Neural cell (in vitro differentiated cells): ENCODE data around the gene FBN1. TPM values are rescaled to one million over a fixed set of nuclear protein-coding genes. Genes with fewer than 3 reads are reported as not detected.

ENCODE experiments used
- H2AFZ ChIP-seq: fragments of 200-600, 300-800 bp; sonication (generic), shearing (Covaris generic); 2 replicates; pipeline ENCODE4 v1.6.0; 2014; ENCODE audit warnings: low read depth, mild to moderate bottlenecking, antibody characterized with exemption, low read length, moderate library complexity
- H3F3A ChIP-seq: fragments of 200-600 bp; shearing (Covaris generic); 2 replicates; pipeline ENCODE4 v1.6.1; 2016; ENCODE audit warnings: mild to moderate bottlenecking, moderate library complexity, mixed read lengths, antibody characterized with exemption, low read length; ENCODE audit not compliant: insufficient read depth, poor library complexity, severe bottlenecking
- H3K27ac ChIP-seq: fragments of 200-600, 300-800 bp; sonication (generic), shearing (Covaris generic); 2 replicates; pipeline ENCODE4 v1.5.1; 2014; ENCODE audit warnings: mild to moderate bottlenecking, low read length, moderate library complexity
- H3K27me3 ChIP-seq: fragments of 300-800, 200-600 bp; sonication (generic), shearing (Covaris generic); 2 replicates; pipeline ENCODE4 v1.6.0; 2014; ENCODE audit warnings: mild to moderate bottlenecking, low read depth, low read length, moderate library complexity; ENCODE audit not compliant: insufficient read depth
- H3K36me3 ChIP-seq: fragments of 300-800, 200-600 bp; sonication (generic), shearing (Covaris generic); 2 replicates; pipeline ENCODE4 v1.5.1; 2014; ENCODE audit warnings: mild to moderate bottlenecking, antibody characterized with exemption, low read length, moderate library complexity; ENCODE audit not compliant: insufficient read depth
- H3K4me2 ChIP-seq: fragments of 300-800, 200-600 bp; sonication (generic), shearing (Covaris generic); 2 replicates; pipeline ENCODE4 v1.6.0; 2014; ENCODE audit warnings: mild to moderate bottlenecking, low read length
- H3K4me3 ChIP-seq: fragments of 300-800, 200-600 bp; sonication (generic), shearing (Covaris generic); 2 replicates; pipeline ENCODE4 v1.5.1; 2014; ENCODE audit warnings: mild to moderate bottlenecking, low read length, moderate library complexity
- H3K79me2 ChIP-seq: fragments of 200-600 bp; shearing (Covaris generic); replicated peaks from 2 replicates; pipeline ENCODE4 v1.6.0; 2014; ENCODE audit warnings: mild to moderate bottlenecking, low read length, moderate library complexity; ENCODE audit not compliant: insufficient read depth
- H3K9ac ChIP-seq: fragments of 300-800, 200-600 bp; sonication (generic), shearing (Covaris generic); 2 replicates; pipeline ENCODE4 v1.6.1; 2016; ENCODE audit warnings: mild to moderate bottlenecking, low read length, mixed read lengths
- H3K9me2 ChIP-seq: fragments of 200-600 bp; shearing (Covaris generic); 2 replicates; pipeline ENCODE4 v1.6.1; 2016; ENCODE audit warnings: mild to moderate bottlenecking, low read length, mixed read lengths; ENCODE audit not compliant: insufficient read depth
- H3K9me3 ChIP-seq: fragments of 200-600, 300-800 bp; sonication (generic), shearing (Covaris generic); 2 replicates; pipeline ENCODE4 v1.6.1; 2016; ENCODE audit warnings: mild to moderate bottlenecking, mixed run types, low read length, moderate library complexity, mixed read lengths
- H4K20me1 ChIP-seq: fragments of 200-600 bp; shearing (Covaris generic); 2 replicates; pipeline ENCODE4 v1.6.1; 2016; ENCODE audit warnings: mild to moderate bottlenecking, mixed run types; ENCODE audit not compliant: insufficient read depth
- CTCF ChIP-seq: fragments of 450-650 bp; IDR thresholded peaks from 2 replicates; pipeline ENCODE4 v1.5.1; 2014; ENCODE audit warnings: antibody characterized with exemption, mild to moderate bottlenecking, moderate library complexity; ENCODE audit not compliant: poor library complexity, severe bottlenecking
- EP300 ChIP-seq: fragments of 450-650 bp; conservative IDR thresholded peaks from 2 replicates; pipeline ENCODE4 v1.6.1; 2014; ENCODE audit warnings: antibody characterized with exemption, mild to moderate bottlenecking, moderate library complexity; ENCODE audit not compliant: poor library complexity, severe bottlenecking
- EZH2 ChIP-seq: fragments of 200-600, 300-800 bp; shearing (Covaris generic), sonication (generic); IDR thresholded peaks from 2 replicates; pipeline ENCODE4 v1.6.1; 2014; ENCODE audit warnings: antibody characterized with exemption, low read length, borderline replicate concordance, mild to moderate bottlenecking; ENCODE audit not compliant: insufficient read depth, poor library complexity, severe bottlenecking
- MXI1 ChIP-seq: fragments of 450-650 bp; conservative IDR thresholded peaks from 2 replicates; pipeline ENCODE4 v1.6.1; 2014; ENCODE audit warnings: antibody characterized with exemption, mild to moderate bottlenecking; ENCODE audit not compliant: poor library complexity, severe bottlenecking
- POLR2AphosphoS5 ChIP-seq: IDR thresholded peaks from 2 replicates; pipeline ENCODE4 v1.6.1; 2012
- RAD21 ChIP-seq: fragments of 450-650 bp; conservative IDR thresholded peaks from 2 replicates; pipeline ENCODE4 v1.6.1; 2014; ENCODE audit warnings: antibody characterized with exemption, mild to moderate bottlenecking, moderate library complexity
- REST ChIP-seq: IDR thresholded peaks from 2 replicates; pipeline ENCODE4 v1.6.1; 2012; ENCODE audit warnings: borderline replicate concordance
- SMC3 ChIP-seq: fragments of 450-650 bp; conservative IDR thresholded peaks from 2 replicates; pipeline ENCODE4 v1.6.1; 2014; ENCODE audit warnings: antibody characterized with exemption, mild to moderate bottlenecking, moderate library complexity; ENCODE audit not compliant: poor library complexity
- TAF1 ChIP-seq: IDR thresholded peaks from 2 replicates; pipeline ENCODE4 v1.6.1; 2012; ENCODE audit warnings: low read depth
- polyA plus RNA-seq: library from polyadenylated mRNA; depleted of rRNA; stranded (reverse); fragments of >200 nt; gene quantifications from 2 replicates; pipeline ENCODE4 v1.2.3, GENCODE V29; 2014

The FBN1 gene
- polyA plus RNA-seq, 1 donor from 2014 or later = 22.0 TPM

- H4K20me1 ChIP-seq = no peaks in the 10 kb centered on the region
- no peaks in the 10 kb centered on the region for H3K27me3 ChIP-seq
- H3K9me3 ChIP-seq = no peaks in the 10 kb centered on the region
- H3K79me2 ChIP-seq = no peaks in the 10 kb centered on the region
- no peak overlapping the region for H3K9ac ChIP-seq
- no peak overlapping the region for H3K4me2 ChIP-seq
- H3K9me2 ChIP-seq = no peaks in the 10 kb centered on the region
- no peaks in the 10 kb centered on the region for H3K36me3 ChIP-seq
- TF ChIP-seq SMC3 (no peak), TAF1 (no peak), MXI1 (no peak), RAD21 (no peak), EP300 (no peak), POLR2AphosphoS5 (no peak), CTCF (no peak), REST (no peak), EZH2 (no peak)
- H3K4me3 ChIP-seq = no peak overlapping the region
- H2AFZ ChIP-seq = no peak overlapping the region
- H3K27ac ChIP-seq = no peak overlapping the region
- H3F3A ChIP-seq = no peaks in the 10 kb centered on the region
These were observed 283.8 kb downstream of the FBN1 start for GRCh38 chr15:48361685-48362084.

GRCh38 chr15:48360841-48361240 is 284.7 kb downstream of the FBN1 start:
- Histone ChIP-seq H3K27ac (no peak overlapping the region), H3K9ac (no peak overlapping the region), H3K36me3 (no peaks in the 10 kb centered on the region), H3K9me3 (no peaks in the 10 kb centered on the region), H2AFZ (no peak overlapping the region), H3K4me2 (no peak overlapping the region), H3F3A (no peaks in the 10 kb centered on the region), H4K20me1 (no peaks in the 10 kb centered on the region), H3K4me3 (no peak overlapping the region), H3K9me2 (no peaks in the 10 kb centered on the region), H3K79me2 (no peaks in the 10 kb centered on the region), H3K27me3 (no peaks in the 10 kb centered on the region)
- TF ChIP-seq POLR2AphosphoS5 (no peak), EP300 (no peak), SMC3 (no peak), TAF1 (no peak), MXI1 (no peak), REST (no peak), CTCF (no peak), RAD21 (no peak), EZH2 (no peak)
